PFSK-1 (cell line): Measurements from ENCODE around the gene CDH1.

Experiments used
- FOXP2 ChIP-seq: optimal IDR thresholded peaks from 2 replicates; pipeline ENCODE3; 2011; ENCODE audit warnings: borderline replicate concordance, control low read depth, inconsistent platforms; ENCODE audit not compliant: insufficient read depth; ENCODE audit errors: extremely low read length, extremely low read depth
- POLR2AphosphoS5 ChIP-seq: IDR thresholded peaks from 2 replicates; pipeline ENCODE4 v1.6.1; 2012; ENCODE audit warnings: low read depth, mild to moderate bottlenecking, control low read depth, low read length, moderate library complexity
- REST ChIP-seq, 2 experiments: IDR thresholded peaks; 2 replicates each; pipeline versions ENCODE4 v1.6.1 to v1.8.0; 2011 to 2012; ENCODE audit warnings: low read depth in 2 of 2, low read length in 2 of 2, control low read depth in 1 of 2, inconsistent platforms in 1 of 2, mild to moderate bottlenecking in 1 of 2, moderate library complexity in 1 of 2; ENCODE audit not compliant: insufficient read depth in 1 of 2
- SIN3A ChIP-seq: IDR thresholded peaks from 2 replicates; pipeline ENCODE4 v1.6.1; 2012; ENCODE audit warnings: mild to moderate bottlenecking, low read length, moderate library complexity, borderline replicate concordance; ENCODE audit not compliant: insufficient read depth
- TAF1 ChIP-seq: IDR thresholded peaks from 2 replicates; pipeline ENCODE4 v1.6.1; 2012; ENCODE audit warnings: low read length, control low read depth, borderline replicate concordance; ENCODE audit not compliant: insufficient read depth

The CDH1 gene

GRCh38 chr16:68802190-68802589, 65.1 kb downstream of the CDH1 start:
- no peak for TF ChIP-seq FOXP2
- TF ChIP-seq TAF1, result no peak
- no peak for TF ChIP-seq REST (IDR thresholded peaks at IDR 0.05; ENCODE audit: insufficient read depth in 1 of 2, low read depth in 2 of 2, low read length in 2 of 2)
- no peak for TF ChIP-seq POLR2AphosphoS5
- no peak for TF ChIP-seq SIN3A

- TF ChIP-seq FOXP2 (no peak), TAF1 (no peak), POLR2AphosphoS5 (no peak), SIN3A (no peak), REST (IDR thresholded peaks at IDR 0.05; ENCODE audit: insufficient read depth in 1 of 2, low read depth in 2 of 2, low read length in 2 of 2) (no peak)
Measured at GRCh38 chr16:68806422-68806821, 69.3 kb downstream of the CDH1 start.

GRCh38 chr16:68806981-68807380, 69.9 kb downstream of the CDH1 start:
- TF ChIP-seq POLR2AphosphoS5, result no peak
- TF ChIP-seq REST (IDR thresholded peaks at IDR 0.05; ENCODE audit: insufficient read depth in 1 of 2, low read depth in 2 of 2, low read length in 2 of 2), result no peak
- no peak for TF ChIP-seq SIN3A
- no peak for TF ChIP-seq FOXP2
- TF ChIP-seq TAF1, result no peak

GRCh38 chr16:68814516-68814915, 77.4 kb downstream of the CDH1 start:
- TF ChIP-seq TAF1, result no peak
- no peak for TF ChIP-seq REST (IDR thresholded peaks at IDR 0.05; ENCODE audit: insufficient read depth in 1 of 2, low read depth in 2 of 2, low read length in 2 of 2)
- TF ChIP-seq POLR2AphosphoS5, result no peak
- TF ChIP-seq FOXP2, result no peak
- no peak for TF ChIP-seq SIN3A
